GM19351 (cell line): Measurements from ENCODE around the gene RCC2.
"Not testable (repeated sequence)": the region's sequence is repeated elsewhere in the genome, so short reads cannot be mapped to it uniquely, and the experiment has no call there.

Source experiments
- ATAC-seq: cut with Tn5 transposase; IDR thresholded peaks from one replicate; pipeline ENCODE4 v1.9.1; 2021; ENCODE audit warnings: mild to moderate bottlenecking, moderate library complexity; ENCODE audit not compliant: unreplicated experiment

Gene RCC2

DNA sequence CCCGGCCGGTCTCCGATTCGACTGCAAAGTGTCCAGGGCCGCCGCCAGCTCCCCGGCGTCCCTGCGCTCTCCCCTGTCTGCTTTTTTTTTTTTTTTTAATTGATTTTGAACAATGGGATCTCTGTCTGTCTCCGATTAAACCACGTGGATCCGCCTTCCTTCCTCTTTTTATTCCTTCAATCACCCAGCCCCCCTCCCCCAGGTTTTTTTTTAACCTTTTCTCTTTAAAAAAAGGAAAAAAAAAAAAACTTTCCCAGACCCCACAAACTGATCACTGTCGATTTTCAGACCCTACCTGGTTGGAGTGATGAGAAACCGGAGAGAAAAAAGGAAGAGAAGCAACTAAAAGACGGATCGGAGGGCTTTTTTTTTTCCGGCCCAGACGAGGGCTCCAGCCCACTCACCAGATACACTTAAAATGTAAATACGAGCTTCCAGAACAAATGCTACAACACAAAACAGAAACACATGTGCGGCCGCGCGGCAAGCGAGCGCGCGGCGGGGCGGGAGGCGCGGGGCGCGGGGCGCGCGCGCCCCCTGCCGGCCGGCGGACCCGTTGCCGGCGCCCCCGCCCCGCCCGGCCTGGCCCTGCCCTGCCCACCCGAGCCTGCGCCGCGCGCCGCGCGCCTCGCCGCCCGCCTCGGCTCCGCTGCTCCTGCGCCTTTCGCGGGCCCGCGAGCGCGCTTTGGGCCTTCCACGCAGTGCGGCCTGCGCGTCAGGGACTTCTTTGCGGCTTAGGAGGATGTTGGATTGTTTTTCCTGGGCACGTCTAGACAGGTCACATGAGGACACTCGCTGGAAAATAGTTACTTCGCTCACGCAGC lies at the start of gene RCC2:
Gene RCC2, minus strand, starts transcription at position 428 of the 824 bp plus-strand sequence. CDS start 1,163 bp downstream, outside the sequence.
- peak; percentile 35 for ATAC-seq

DNA sequence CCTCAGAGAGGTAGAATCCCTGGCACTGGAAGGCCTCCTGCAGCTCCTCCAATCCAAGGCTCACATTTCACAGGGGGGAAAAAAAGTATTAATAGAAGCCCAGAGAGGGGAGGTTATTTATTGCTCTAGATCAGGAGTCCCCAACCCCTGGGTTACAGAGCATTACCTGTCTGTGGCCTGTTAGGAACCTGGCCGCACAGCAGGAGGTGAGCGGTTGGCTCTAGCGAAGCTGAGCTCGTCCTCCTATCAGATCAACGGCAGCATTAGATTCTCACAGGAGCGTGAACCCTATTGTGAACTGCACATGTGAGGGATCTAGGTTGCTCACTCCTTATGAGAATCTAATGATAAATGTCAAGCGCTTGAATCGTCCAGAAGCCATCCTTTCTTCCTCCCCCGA lies 46.8 kb upstream of the RCC2 start:
- ATAC-seq: no peak

DNA sequence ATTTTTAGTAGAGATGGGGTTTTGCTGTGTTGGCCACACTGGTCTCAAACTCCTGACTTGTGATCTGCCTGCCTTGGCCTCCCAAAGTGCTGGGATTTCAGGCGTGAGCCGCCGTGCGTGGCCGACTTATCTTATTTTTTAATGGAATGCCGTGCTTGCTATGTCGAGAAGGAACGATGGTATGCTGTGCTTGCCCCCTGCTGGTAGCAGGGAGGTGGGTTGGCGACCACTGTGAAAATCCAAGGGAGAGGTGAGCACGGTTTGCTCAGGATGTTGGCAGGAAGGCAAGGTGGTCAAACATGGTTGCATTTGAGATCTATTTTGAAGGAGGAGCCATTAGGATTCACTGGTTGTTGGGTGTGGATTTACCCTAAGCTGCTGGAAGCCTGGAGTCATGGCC lies 45.8 kb upstream of the RCC2 start:
- no peak for ATAC-seq

DNA sequence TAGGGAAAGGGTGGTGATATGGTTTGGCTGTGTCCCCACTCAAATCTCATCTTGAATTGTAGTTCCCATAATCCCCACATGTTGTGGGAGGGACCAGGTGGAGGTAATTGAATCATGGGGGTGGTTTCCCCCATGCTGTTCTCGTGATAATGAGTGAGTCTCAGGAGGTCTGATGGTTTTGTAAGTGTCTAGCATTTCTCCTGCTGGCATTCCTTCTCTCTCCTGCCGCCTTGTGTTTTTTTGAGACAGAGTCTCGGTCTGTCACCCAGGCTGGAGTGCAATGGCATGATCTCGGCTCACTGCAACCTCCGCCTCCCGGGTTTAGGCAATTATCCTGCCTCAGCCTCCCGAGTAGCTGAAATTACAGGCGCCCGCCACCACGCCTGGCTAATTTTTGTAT lies 42.5 kb upstream of the RCC2 start:
- not testable (repeated sequence) for ATAC-seq

DNA sequence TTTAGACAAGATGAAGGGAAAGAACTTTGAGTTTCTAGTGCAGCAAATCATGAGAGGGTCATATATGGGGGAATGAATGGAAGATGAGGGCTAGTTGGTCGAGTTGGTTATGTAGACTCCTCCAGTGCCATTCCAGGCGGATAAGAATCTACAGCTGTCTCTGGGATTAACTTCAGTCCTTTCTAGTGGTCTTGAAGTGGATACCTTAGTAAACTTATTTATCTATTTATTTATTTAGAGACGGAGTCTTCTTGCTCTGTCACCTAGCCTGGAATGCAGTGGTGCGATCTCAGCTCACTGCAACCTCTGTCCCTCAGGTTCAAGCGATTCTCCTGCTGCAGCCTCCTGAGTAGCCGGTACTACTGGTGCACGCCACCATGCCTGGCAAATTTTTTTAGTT lies 41.4 kb upstream of the RCC2 start:
- no peak for ATAC-seq

DNA sequence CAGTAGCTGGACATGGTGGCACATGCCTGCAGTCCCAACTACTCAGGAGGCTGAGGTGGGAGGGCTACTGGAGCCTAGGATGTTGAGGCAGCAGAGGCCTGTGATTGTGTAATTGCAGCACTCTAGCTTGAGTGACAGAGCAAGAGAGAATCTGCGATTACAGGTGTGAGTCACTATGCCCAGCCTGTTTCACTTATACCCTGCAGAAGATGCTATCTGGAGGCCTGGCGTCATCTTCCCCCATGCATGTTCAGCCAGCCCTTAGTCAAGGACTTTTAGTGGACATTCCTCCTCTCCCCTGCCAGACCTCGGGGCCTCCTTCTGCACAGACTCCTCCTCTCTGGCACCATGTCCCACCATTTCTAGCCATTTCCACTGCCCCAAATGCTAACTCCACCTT lies 36.3 kb upstream of the RCC2 start:
- no peak for ATAC-seq

DNA sequence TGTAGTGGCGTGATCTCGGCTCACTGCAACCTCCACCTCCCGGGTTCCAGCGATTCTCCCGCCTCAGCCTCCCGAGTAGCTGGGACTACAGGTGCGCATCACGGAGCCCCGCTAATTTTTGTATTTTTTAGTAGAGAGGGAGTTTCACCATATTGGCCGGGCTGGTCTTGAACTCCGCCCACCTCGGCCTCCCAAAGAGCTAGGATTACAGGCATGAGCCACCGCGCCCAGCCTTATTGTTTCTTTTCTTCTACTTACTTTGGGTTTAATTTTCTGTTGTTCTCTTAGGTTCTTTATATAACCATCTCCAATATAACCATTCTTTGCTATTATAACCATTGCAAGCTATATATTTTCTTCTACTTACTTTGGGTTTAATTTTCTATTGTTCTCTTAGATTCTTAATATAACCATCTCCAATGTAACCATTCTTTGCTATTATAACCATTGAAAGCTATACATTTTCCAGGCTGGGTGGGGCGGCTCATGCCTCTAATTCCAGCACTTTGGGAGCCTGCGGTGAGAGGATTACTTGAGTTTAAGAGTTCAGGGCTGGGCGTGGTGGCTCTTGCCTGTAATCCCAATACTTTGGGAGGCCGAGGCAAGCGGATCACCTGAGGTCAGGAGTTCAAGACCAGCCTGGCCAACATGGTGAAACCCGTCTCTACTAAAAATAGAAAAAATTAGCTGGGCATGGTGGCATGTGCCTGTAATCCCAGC lies 35.5 kb upstream of the RCC2 start:
- not testable (repeated sequence) for ATAC-seq

DNA sequence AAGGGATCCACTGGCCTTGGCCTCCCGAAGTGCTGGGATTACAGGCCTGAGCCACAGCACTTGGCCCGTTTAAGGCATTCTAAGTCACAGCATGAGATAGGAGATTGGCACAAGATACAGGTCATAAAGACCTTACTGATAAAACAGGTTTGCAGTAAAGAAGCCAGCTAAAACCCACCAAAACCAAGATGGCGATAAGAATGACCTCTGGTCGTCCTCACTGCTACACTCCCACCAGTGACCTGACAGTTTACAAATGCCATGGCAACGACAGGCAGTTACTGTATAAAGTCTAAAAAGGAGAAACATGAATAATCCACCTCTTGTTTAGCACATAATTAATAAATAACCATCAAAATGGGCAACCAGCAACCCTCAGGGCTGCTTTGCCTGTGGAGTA lies 33.3 kb upstream of the RCC2 start:
- ATAC-seq: no peak

DNA sequence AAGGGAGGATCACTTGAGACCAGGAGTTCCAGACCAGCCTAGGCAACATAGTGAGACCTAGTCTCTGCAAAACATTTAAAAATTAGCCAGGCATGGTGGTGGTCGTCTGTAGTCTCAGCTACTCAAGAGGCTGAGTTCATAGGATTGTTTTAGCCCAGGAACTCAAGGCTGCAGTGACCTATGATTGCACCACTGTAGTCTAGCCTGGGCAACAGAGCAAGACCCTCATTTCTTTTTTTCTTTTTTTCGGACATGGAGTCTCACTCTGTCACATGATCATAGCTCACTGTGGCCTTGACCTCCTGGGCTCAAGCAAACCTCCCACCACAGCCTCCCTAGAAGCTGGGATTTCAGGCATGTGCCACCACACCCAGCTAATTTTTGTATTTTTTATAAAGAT lies 31.9 kb upstream of the RCC2 start:
- no peak for ATAC-seq

DNA sequence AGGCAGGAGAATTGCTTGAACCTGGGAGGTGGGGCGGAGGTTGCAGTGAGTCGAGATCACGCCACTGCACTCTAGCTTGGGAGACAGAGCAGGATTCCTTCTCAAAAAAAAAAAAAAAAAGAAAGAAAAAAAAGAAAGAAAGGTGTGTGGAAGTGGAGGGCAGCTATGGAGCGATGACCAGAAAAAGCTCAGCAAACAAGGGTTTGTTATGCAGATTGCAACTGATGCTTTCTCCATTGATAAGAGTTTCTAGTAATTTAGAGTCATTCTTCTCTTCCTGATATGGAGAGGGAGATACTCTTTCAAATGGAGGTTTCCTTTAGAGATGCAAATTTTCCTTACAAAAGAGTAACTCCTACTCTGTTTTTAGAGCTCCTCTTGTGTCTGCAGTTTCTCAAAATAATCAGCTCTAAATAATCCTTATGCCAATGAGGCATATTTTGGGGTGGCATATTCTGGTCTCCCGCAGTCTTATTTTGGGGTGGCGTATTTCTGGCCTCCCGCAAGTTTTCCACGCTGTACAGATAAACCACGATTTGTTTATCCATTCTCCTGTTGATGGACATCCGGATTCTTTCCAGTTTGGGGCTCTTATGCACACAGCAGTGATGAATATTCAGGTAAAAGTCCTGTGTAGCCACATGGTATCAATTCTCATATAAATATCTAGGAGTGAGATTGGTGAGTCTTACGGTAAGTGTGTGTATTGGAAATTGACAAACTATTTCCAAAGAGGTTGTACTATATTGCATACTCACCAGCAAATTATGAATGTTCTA lies 30.7 kb upstream of the RCC2 start:
- no peak for ATAC-seq

DNA sequence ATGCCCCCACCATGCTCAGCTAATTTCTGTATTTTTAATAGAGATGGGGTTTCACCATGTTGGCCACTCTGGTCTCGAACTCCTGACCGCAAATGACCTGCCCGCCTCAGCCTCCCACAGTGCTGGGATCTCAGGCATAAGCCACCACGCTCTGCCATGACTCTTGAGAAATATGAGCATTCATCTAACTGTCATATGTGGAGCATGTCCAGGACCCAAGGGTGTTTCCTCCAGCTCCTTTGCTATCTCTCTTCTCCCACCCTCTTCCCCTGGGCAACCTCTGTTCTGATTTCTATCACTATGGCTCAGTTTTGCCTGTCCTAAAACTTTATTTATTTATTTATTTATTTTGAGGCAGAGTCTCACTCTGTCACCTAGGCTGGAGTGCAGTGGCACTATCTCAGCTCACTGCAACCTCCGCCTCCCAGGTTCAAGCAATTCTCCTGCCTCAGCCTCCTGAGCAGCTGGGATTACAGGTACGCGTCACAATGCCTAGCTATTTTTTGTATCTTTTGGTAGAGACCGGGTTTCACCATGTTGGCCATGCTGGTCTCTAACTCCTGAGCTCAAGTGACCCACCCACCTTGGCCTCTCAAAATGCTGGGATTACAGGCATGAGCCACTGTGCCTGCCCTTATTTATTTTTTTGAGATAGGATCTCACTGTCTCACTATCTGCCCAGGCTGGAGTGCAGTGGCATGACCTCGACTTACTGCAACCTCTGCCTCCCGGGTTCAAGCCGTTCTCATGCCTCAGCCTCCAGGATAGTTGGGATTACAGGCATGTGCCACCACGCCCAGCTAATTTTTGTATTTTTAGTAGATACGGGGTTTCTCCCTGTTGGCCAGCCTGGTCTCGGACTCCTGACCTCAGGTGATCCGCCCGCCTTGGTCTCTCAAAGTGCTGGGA lies 29.1 kb upstream of the RCC2 start:
- ATAC-seq: not testable (repeated sequence)

DNA sequence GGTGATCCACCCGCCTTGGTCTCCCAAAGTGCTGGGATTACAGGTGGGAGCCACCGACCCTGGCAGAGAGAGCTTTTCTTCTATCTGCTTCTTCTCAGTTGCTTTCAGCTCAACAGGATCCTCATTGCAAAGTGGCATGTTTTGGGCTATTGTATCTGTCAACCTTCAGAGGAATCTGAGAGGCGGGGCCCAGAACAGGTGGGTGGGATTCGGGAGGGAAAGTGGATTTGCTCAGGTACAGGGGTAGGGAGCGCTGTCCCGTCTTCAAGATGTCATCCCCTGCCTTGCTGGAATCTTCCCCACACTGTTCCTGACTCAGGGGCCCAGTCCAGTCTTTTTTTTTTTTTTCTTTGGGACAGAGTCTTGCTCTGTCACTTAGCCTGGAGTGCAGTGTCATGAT lies 26.9 kb upstream of the RCC2 start:
- ATAC-seq: no peak

DNA sequence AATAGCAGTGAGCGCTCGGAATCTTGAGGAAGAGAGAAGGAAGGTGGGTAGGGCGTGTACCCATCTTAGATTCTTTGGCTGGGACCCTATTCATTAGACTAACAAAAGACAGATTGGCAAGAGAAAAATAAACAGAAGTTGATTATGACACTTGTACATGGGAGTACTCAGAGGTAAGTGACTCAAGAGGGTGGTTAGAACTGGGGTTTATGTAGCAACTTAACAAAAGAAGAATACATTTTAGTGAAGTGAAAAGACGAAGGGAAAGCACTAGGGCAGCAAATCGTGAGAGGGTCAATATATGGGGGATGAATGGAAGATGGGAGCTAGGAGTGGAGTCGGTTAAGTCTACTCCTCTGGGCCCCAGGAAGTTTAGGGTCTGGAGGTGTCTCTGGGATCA lies 25.8 kb upstream of the RCC2 start:
- ATAC-seq: no peak

DNA sequence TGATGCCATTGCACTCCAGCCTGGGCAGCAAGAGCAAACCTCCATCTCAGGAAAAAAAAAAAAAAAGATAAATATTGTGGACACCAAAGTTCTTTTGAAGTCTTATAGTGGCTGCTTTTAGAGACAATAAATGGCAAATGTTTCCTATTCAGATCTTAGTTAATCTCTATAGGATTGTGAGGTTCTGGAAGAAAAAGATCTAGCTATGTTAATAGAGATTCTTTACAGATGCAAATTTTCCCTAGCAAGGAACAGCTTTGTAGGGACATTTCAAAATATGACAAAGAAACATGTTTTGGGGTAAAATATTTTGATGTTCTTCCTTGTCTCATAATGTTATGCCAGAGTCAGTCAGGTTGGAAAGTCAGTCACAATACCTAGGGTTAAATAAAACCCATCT lies 24.5 kb upstream of the RCC2 start:
- ATAC-seq: no peak

DNA sequence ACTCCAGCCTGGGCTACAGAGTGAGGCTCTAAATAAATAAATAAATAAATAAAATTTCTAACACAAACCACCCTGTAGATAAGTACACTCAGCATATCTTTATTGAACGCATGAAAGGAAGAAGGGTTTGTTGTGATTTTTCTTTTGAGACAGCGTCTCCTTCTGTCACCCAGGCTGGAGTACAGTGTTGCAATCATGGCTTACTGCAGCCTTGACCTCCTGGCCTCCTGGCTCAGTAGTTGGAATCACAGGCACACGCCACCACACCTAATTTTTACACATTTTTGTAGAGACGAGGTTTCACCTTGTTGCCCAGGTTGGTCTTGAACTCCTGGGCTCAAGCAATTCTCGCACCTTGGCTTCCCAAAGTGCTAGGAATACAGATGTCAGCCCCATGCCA lies 23.2 kb upstream of the RCC2 start:
- no peak for ATAC-seq

DNA sequence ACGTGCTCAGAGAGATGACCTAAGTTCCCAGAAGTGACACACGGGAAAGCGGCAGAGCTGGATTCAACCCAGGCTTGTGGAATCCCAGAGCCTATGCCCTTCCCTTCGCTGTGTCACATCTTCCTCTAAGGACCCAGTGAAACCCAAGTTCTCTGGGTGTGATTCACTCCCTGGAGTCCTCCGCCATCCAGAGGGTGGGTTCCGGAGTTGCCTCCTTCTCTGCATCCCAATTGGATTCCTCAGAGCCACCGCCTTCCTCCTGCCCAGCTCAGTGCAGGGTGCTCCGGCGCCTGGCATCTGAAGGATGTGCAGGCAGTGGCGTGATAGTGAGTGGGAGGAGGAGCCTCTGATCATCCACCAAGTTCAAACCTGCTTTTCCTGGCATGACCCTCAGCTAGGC lies 20.7 kb upstream of the RCC2 start:
- no peak for ATAC-seq

DNA sequence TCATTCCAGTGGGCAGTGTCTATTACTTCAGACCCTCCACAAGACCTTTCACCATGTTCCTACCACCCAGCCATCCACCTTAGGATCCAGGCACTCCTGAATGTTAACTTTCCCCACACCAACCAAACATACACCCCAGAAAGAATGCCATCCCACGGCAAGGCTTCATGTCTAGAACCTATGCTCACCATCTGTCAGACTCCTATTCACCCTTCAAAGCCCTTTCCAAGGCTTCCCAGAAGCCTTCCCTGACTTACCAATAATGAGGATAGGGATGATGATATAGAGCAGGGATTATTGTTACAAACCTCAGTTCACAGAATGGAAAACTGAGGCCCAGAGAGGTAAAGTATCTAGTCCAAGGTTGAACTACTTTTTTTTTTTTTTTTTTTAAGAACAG lies 19.3 kb upstream of the RCC2 start:
- no peak for ATAC-seq

DNA sequence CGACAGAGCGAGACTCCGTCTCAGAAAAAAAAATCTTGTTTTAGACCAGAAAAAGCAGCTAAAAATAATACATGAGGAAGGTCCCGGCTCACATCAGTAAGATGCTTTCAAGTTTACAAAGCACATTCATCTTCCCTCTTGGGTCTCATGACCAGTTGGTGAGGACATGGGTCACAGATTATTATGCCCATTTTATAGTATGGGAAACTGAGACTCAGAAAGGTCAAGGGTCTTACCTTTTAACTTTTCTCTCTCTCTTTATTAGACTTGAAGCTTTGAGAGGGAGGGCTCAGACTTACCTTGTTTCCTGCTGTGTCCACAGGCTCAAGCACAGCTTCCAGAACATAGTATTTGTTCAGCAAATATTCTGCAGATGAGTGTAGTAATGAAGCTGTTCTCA lies 13.2 kb upstream of the RCC2 start:
- ATAC-seq: no peak

DNA sequence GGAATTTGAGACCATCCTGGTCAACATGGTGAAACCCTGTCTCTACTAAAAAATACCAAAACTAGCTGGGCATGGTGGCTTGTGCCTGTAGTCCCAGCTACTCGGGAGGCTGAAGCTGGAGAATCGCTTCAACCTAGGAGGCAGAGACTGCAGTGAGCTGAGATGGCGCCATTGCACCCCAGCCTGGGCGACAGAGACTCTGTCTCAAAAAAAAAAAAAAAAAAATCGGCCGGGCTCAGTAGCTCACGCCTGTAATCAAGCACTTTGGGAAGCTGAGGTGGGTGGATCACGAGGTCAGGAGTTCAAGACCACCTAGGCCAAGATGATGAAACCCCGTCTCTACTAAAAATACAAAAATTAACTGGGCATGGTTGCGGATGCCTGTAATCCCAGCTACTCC lies 12.7 kb upstream of the RCC2 start:
- ATAC-seq: not testable (repeated sequence)

DNA sequence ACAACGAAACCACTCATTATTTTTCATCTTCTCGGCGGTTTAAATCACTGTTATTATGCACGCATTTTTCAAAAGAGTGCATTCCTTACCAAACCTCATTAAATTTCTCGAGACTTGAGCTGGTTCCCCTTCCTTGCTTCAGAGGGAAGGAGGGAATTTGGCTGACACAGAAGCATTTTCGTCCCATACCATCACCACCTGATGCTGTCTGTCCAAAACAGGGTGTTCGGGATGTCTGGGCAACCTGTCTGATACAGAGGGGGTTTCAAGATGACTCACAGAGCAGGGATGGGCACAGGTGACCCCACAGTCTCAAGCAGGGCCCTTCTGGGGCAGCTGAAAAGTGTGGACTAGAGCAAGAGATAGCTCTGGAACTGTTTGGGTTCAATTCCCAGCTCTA lies 12.3 kb upstream of the RCC2 start:
- ATAC-seq: no peak
